H9 (cell line): ENCODE results near the gene ENPP6. TPM values are rescaled to one million over a fixed set of nuclear protein-coding genes. Genes with fewer than 3 reads are reported as not detected.

Experiments
- DNase-seq: peaks from one replicate; pipeline ENCODE4 v3.0.0-alpha.2; 2017
- H2AFZ ChIP-seq: one replicate; pipeline ENCODE4 v1.6.1; 2013; ENCODE audit warnings: mild to moderate bottlenecking, low read length, control low read depth, moderate library complexity
- H2AK5ac ChIP-seq: 2 replicates; pipeline ENCODE4 v1.6.1; 2013; ENCODE audit warnings: low read length, control low read depth, mixed read lengths; ENCODE audit not compliant: insufficient read length
- H2BK120ac ChIP-seq: one replicate; pipeline ENCODE4 v1.6.1; 2013; ENCODE audit warnings: low read depth, mild to moderate bottlenecking, low read length, control low read depth, inconsistent platforms; ENCODE audit not compliant: poor library complexity, severe bottlenecking
- H2BK12ac ChIP-seq: 2 replicates; pipeline ENCODE4 v1.6.1; 2013; ENCODE audit warnings: low read length, control low read depth, mixed read lengths, low read depth; ENCODE audit not compliant: insufficient read length
- H2BK15ac ChIP-seq: 2 replicates; pipeline ENCODE4 v1.6.1; 2013; ENCODE audit warnings: low read depth, low read length, control low read depth
- H2BK20ac ChIP-seq: one replicate; pipeline ENCODE4 v1.6.1; 2013; ENCODE audit warnings: low read depth, mild to moderate bottlenecking, low read length, control low read depth, inconsistent platforms; ENCODE audit not compliant: poor library complexity, severe bottlenecking
- H2BK5ac ChIP-seq: 2 replicates; pipeline ENCODE4 v1.6.1; 2013; ENCODE audit warnings: low read length, control low read depth, mixed read lengths; ENCODE audit not compliant: insufficient read length
- H3K14ac ChIP-seq: 2 replicates; pipeline ENCODE4 v1.6.1; 2013; ENCODE audit warnings: low read length, control low read depth; ENCODE audit not compliant: insufficient read depth
- H3K18ac ChIP-seq: 2 replicates; pipeline ENCODE4 v1.6.1; 2013; ENCODE audit warnings: low read depth, mild to moderate bottlenecking, mixed read lengths, low read length, control low read depth; ENCODE audit not compliant: insufficient read length
- H3K23ac ChIP-seq: 2 replicates; pipeline ENCODE4 v1.6.1; 2013; ENCODE audit warnings: low read length, control low read depth, mixed read lengths, low read depth; ENCODE audit not compliant: insufficient read length
- H3K23me2 ChIP-seq: 2 replicates; pipeline ENCODE4 v1.6.1; 2013; ENCODE audit warnings: low read depth, mild to moderate bottlenecking, mixed read lengths, low read length, control low read depth; ENCODE audit not compliant: insufficient read length, poor library complexity, severe bottlenecking
- H3K27ac ChIP-seq: 2 replicates; pipeline ENCODE4 v1.5.1; 2013; ENCODE audit warnings: low read length, control low read depth, mixed read lengths, low read depth; ENCODE audit not compliant: insufficient read length
- H3K27me3 ChIP-seq: 2 replicates; pipeline ENCODE4 v1.6.1; 2013; ENCODE audit warnings: low read length, control low read depth, inconsistent platforms; ENCODE audit not compliant: insufficient read depth
- H3K4ac ChIP-seq: 2 replicates; pipeline ENCODE4 v1.6.1; 2013; ENCODE audit warnings: low read depth, mild to moderate bottlenecking, control low read depth, inconsistent platforms, low read length, moderate library complexity
- H3K4me1 ChIP-seq: 2 replicates; pipeline ENCODE4 v1.6.1; 2013; ENCODE audit warnings: low read length, control low read depth, inconsistent platforms; ENCODE audit not compliant: insufficient read depth
- H3K4me2 ChIP-seq: 2 replicates; pipeline ENCODE4 v1.6.1; 2013; ENCODE audit warnings: low read length, control low read depth, mixed read lengths; ENCODE audit not compliant: insufficient read length, insufficient read depth
- H3K56ac ChIP-seq: 2 replicates; pipeline ENCODE4 v1.6.1; 2013; ENCODE audit warnings: low read depth, mild to moderate bottlenecking, mixed read lengths, low read length, control low read depth; ENCODE audit not compliant: insufficient read length
- H3K79me1 ChIP-seq: 2 replicates; pipeline ENCODE4 v1.6.1; 2013; ENCODE audit warnings: low read depth, mild to moderate bottlenecking, moderate library complexity, low read length, control low read depth, inconsistent platforms; ENCODE audit not compliant: insufficient read depth, poor library complexity, severe bottlenecking
- H3K79me2 ChIP-seq: 2 replicates; pipeline ENCODE4 v1.6.1; 2013; ENCODE audit warnings: low read length, control low read depth, inconsistent platforms; ENCODE audit not compliant: insufficient read depth
- H3K9ac ChIP-seq: 2 replicates; pipeline ENCODE4 v1.6.1; 2013; ENCODE audit warnings: low read length, control low read depth, mixed read lengths; ENCODE audit not compliant: insufficient read length; ENCODE audit errors: extremely low read depth
- H3K9me3 ChIP-seq: one replicate; pipeline ENCODE4 v1.6.1; 2013; ENCODE audit warnings: low read depth, low read length, inconsistent platforms; ENCODE audit not compliant: control insufficient read depth
- H3T11ph ChIP-seq: one replicate; pipeline ENCODE4 v1.6.1; 2013; ENCODE audit warnings: mild to moderate bottlenecking, low read length, control low read depth, inconsistent platforms
- H4K20me1 ChIP-seq: one replicate; pipeline ENCODE4 v1.6.1; 2013; ENCODE audit not compliant: control insufficient read depth, insufficient read length, insufficient read depth
- H4K5ac ChIP-seq: 2 replicates; pipeline ENCODE4 v1.6.1; 2013; ENCODE audit warnings: low read depth, mild to moderate bottlenecking, mixed read lengths, low read length, control low read depth; ENCODE audit not compliant: insufficient read length
- H4K8ac ChIP-seq: replicated peaks from 2 replicates; pipeline ENCODE4 v1.6.1; 2013; ENCODE audit warnings: low read length, control low read depth, mixed read lengths, low read depth; ENCODE audit not compliant: insufficient read length
- H4K91ac ChIP-seq: 2 replicates; pipeline ENCODE4 v1.6.1; 2013; ENCODE audit warnings: low read depth, mild to moderate bottlenecking, moderate library complexity, mixed read lengths, low read length, control low read depth; ENCODE audit not compliant: insufficient read length
- H3K27ac Mint-ChIP-seq, 3 experiments: 2 replicates in 2 of 3; 3 replicates in 1 of 3; pipeline ENCODE4 v1.8.0; 2020 to 2021; ENCODE audit warnings: mixed read lengths in 3 of 3, mild to moderate bottlenecking in 1 of 3, moderate library complexity in 1 of 3
- H3K27me3 Mint-ChIP-seq: 2 replicates; pipeline ENCODE4 v1.8.0; 2021; ENCODE audit warnings: low read depth, mild to moderate bottlenecking, moderate library complexity, mixed read lengths
- H3K36me3 Mint-ChIP-seq, 3 experiments: 2 replicates in 2 of 3; 3 replicates in 1 of 3; pipeline ENCODE4 v1.8.0; 2020 to 2021; ENCODE audit warnings: low read depth in 3 of 3, mixed read lengths in 3 of 3; ENCODE audit not compliant: insufficient read depth in 1 of 3
- H3K4me1 Mint-ChIP-seq, 2 experiments: 2 replicates each; pipeline ENCODE4 v1.8.0; 2020; ENCODE audit warnings: mixed read lengths in 2 of 2
- H3K4me3 Mint-ChIP-seq, 2 experiments: 2 replicates in 1 of 2; 3 replicates in 1 of 2; pipeline ENCODE4 v1.8.0; 2020 to 2021; ENCODE audit warnings: mild to moderate bottlenecking in 2 of 2, mixed read lengths in 2 of 2, moderate library complexity in 1 of 2
- H3K9me3 Mint-ChIP-seq, 2 experiments: 2 replicates in 1 of 2; 3 replicates in 1 of 2; pipeline ENCODE4 v1.8.0; 2020; ENCODE audit warnings: mild to moderate bottlenecking in 2 of 2, mixed read lengths in 2 of 2, moderate library complexity in 1 of 2
- CTCF ChIP-seq: fragments of 200-600 bp; sonication (generic); conservative IDR thresholded peaks from 3 replicates; pipeline ENCODE4 v1.8.0; 2021; ENCODE audit warnings: antibody characterized with exemption, mild to moderate bottlenecking
- WGBS: extraction: QIAGEN DNeasy Blood & Tissue Kit; methylation state at CpG from one replicate; pipeline ENCODE4 v1.1.7; 2013; ENCODE audit warnings: missing lambda C conversion rate, low lambda C conversion rate, mixed read lengths; ENCODE audit not compliant: insufficient read length; ENCODE audit errors: extremely low coverage; 5-methylcytosine and 5-hydroxymethylcytosine counted together
- total RNA-seq: library from RNA; stranded (reverse); gene quantifications from 2 replicates; pipeline ENCODE4 v1.2.1, GENCODE V29; 2021

ENPP6 gene
- total RNA-seq, 1 experiment from 2014 or later: not detected

- H4K20me1 ChIP-seq: no peaks in the 10 kb centered on the region
- H3K4me2 ChIP-seq: no peak overlapping the region
- H3K23me2 ChIP-seq: no peaks in the 10 kb centered on the region
- H3K23ac ChIP-seq: no peak overlapping the region
- no peak overlapping the region for H2AK5ac ChIP-seq
- no peak overlapping the region for H4K5ac ChIP-seq
- no peak overlapping the region for H3K27ac Mint-ChIP-seq
- no peaks in the 10 kb centered on the region for H3K36me3 Mint-ChIP-seq
- H3K27ac ChIP-seq: no peak overlapping the region
- H3K79me1 ChIP-seq: no peaks in the 10 kb centered on the region
- H4K91ac ChIP-seq: no peak overlapping the region
- WGBS: no CpG with 5 or more reads among the region's 7 CpGs
- no peaks in the 10 kb centered on the region for H3K4me1 ChIP-seq
- H3K18ac ChIP-seq: no peak overlapping the region
- no peaks in the 10 kb centered on the region; a peak in 1 of 5 replicates for H3K9me3 Mint-ChIP-seq
- no peak overlapping the region for H2AFZ ChIP-seq
- H3K79me2 ChIP-seq: no peaks in the 10 kb centered on the region
- no peak for DNase-seq
- no peaks in the 10 kb centered on the region for H3K27me3 ChIP-seq
- no peak overlapping the region for H3K14ac ChIP-seq
- no peaks in the 10 kb centered on the region for H3K9me3 ChIP-seq
- H3K9ac ChIP-seq: no peak overlapping the region
- H2BK12ac ChIP-seq: no peak overlapping the region
- TF ChIP-seq CTCF: no peak
- no peak overlapping the region for H3K56ac ChIP-seq
- H2BK5ac ChIP-seq: no peak overlapping the region
- no peak overlapping the region for H2BK15ac ChIP-seq
- H4K8ac ChIP-seq: no peak overlapping the region
- no peaks in the 10 kb centered on the region for H3K4me1 Mint-ChIP-seq
- no peak overlapping the region for H2BK20ac ChIP-seq
- peaks cover 21% of the 10 kb centered on the region for H3K27me3 Mint-ChIP-seq
- no peak overlapping the region for H2BK120ac ChIP-seq
- no peak overlapping the region for H3K4me3 Mint-ChIP-seq
- H3T11ph ChIP-seq: no peak overlapping the region
- no peak overlapping the region for H3K4ac ChIP-seq
Measured at GRCh38 chr4:184154199-184154598, 63.5 kb downstream of the ENPP6 start.
